ENCODE data around the gene PRKCA.

The PRKCA gene

DNA sequence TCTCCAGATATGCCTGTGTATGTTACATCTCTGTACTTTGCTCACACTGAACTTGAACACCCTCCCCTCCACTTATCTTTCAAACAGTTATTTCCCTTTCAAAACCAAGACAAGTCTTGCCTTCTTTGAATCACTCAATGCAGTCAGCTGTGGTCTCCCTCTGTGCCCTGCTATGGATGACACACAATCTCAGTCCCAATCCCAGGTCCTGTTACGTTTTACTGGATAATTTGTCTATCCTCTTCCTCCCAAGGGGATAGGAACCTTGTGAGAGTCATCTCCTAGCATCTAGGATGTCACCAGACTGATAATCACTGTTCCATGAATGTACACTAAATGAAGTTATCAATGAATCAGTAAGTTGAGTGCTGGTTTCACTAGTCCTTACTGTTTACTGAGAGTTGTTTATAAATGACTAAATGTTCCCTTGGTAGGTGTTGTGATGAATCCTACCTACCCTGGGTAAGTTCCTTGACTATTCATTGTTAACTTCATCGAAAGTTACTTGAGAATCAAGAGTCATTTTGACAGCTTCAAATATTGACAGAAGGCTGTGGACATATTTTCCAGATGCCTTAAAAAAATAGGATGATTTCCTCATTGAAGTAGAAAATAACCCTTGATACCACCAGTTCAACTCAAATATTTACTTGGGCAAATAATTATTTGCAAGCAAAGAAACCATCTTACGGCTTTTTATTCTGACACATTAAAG, 244.9 kb downstream of the PRKCA start:
- no peak for DNase-seq (ENCODE audit: low read depth)

DNA sequence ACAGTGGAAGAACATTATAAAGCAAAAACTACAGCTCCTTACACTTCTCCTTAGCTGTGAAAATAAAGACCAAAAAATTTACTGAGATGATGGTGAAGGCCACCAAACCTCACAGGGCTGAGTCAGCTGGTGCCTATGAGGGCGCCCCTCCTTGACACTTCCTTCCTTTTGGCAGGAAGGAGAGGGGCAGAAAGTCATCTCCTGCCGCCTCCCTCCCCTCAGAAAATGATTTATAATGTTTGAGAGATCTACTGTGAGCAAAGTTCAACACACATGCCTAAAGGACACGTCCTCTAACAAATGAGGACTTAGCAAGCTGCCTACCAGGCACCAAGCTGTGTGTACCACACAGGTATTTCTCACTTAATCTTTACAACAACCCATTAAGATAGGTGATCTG, 245.7 kb downstream of the PRKCA start:
- no peak for DNase-seq (ENCODE audit: low read depth)

DNA sequence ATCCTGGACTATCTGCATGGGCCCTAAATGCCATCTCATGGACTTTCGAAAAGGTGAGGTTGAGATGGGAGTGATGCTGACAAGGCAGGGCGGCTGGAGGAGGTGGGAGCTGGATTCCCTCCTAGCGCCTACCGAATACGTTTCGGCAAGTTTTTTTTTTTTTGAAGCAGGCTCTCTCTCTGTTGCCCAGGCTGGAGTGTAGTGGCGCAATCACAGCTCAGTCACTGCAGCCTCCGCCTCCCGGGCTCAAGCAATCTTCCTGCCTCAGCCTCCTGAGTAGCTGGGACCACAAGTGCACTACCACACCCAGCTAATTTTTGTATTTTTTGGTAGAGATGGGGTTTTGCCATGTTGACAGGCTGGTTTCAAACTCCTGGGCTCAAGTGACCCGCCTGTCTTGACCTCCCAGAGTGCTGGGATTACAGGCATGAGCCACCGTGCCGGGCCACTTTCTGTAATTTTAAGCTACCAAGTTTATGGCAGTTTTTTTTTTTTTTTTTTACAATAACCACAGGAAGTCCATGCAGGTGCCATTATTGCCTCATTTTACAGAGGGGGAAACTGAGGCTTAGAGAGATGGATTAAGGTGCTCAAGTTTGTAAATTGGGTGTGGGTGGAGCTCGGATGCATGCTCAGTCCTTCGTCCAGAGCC, 246.4 kb downstream of the PRKCA start:
- DNase-seq (ENCODE audit: low read depth), result no peak

DNA sequence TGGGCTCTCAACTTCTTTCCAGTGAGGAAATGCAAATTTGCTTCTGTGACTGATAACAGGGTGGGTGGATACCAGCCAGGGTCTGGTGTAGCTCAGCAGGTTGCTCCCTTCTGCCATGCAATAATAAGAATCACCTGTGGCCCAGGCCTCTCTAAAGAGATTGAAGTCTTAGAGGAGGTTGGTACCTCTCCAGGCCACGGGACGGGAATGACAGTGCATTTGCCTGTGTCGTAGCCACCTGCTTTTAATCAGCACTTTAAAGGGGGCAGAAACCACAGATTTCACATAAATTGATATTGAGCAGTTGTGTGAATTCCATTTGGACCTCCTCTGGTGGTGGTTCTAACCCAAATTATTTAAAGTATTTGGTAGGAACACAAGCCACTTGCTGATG, 246.9 kb downstream of the PRKCA start:
- no peak for DNase-seq (ENCODE audit: low read depth)

DNA sequence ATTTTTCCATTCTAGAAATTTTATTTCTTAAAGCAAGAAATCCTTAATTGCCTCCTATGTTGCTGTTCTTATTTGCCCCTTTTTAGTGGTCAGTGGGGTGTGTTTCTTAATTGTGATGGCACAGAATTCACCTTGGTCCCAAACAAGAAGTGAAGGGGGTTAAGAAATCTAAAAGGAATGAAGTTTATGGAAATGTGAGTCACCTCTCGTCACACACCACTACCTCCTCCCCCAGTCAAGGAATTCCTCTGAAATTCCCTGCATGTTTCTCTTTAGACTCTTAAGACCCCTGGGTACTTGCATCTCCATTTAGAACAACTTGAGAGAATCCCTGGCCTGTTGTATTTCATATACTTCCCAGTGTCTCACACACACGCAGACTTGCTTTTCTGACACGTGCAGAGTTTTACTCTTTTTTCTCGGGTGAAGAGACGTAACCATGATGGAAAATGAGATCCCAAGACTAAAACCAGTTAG, 247.4 kb downstream of the PRKCA start:
- peak; percentile 76 for DNase-seq (ENCODE audit: low read depth)

- no peak for DNase-seq (ENCODE audit: low read depth)
These were observed 249.4 kb downstream of the PRKCA start for GRCh38 chr17:66551839-66552238.

- DNase-seq (ENCODE audit: low read depth), result no peak
These were observed 250.0 kb downstream of the PRKCA start for GRCh38 chr17:66552371-66552770.

DNA sequence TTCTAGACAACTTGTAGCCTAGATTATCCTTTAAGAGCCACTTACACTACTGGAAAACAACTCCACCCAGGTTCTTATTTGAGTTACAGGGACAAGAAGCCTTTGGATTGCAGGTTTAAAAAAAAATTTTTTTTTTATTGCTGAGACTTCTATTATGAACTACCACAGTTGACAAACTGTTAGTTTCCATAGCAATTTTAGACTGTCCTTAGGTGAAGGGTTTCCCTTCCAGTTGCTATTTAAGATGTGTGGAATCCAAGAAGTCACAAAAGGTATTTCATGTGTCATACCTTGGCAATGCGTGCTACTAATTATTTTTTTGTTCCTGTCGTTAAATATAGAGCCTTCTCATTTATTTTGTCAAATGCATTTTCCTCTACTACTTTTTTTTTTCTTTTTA, 253.2 kb downstream of the PRKCA start:
- DNase-seq (ENCODE audit: low read depth), result no peak

- no peak for DNase-seq (ENCODE audit: low read depth)
These were observed 254.8 kb downstream of the PRKCA start for GRCh38 chr17:66557200-66557599.

DNA sequence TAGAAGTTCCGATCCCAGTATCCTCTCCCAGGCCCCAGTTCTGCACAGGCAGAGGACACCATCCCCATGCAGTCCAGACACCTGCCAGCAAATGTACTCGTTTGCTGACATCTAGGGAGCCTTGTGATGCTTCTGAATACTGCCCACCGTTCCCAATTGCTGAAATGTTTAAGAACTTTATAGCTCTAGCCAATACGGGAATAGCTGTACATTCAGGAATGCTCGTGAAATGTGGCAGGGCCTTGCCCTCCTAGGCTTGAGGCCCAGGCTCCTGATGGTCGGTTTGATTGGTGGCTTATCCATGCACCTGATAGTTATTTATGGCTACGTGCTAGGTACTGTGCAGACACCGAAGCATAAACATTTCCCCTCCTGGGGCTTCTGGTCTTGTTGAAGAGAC, 255.5 kb downstream of the PRKCA start:
- no peak for DNase-seq (ENCODE audit: low read depth)

DNA sequence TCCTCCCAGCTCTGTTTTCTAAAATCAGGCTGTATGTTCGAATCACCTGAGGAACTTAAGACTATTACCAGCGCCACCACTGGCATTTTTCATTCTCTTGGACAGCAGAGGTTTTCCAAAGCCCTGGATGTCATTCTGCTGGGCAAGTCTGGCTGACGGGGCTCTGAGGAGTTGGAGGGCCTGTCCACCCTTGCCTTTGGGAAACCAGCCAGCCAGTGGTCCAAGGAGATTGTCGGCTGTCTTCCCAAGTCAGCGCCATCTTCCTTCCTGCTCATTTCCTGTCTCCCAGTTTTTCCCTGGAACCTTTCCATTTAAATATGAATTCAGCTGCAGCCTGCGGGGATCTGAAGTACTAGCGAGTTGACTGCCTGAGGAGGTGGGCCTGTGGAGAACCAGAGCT, 258.3 kb downstream of the PRKCA start:
- DNase-seq (ENCODE audit: low read depth), result no peak

- DNase-seq (ENCODE audit: low read depth), result no peak
These were observed 259.7 kb downstream of the PRKCA start for GRCh38 chr17:66562119-66562518.

GRCh38 chr17:66564992-66565465, 262.6 kb downstream of the PRKCA start:
- DNase-seq (ENCODE audit: low read depth), result no peak

- peak; percentile 76 for DNase-seq (ENCODE audit: low read depth)
These were observed 265.1 kb downstream of the PRKCA start for GRCh38 chr17:66567234-66568170.

GRCh38 chr17:66569572-66569971, 267.2 kb downstream of the PRKCA start:
- no peak for DNase-seq (ENCODE audit: low read depth)

GRCh38 chr17:66570447-66571195, 268.2 kb downstream of the PRKCA start:
- DNase-seq (ENCODE audit: low read depth), result no peak

DNA sequence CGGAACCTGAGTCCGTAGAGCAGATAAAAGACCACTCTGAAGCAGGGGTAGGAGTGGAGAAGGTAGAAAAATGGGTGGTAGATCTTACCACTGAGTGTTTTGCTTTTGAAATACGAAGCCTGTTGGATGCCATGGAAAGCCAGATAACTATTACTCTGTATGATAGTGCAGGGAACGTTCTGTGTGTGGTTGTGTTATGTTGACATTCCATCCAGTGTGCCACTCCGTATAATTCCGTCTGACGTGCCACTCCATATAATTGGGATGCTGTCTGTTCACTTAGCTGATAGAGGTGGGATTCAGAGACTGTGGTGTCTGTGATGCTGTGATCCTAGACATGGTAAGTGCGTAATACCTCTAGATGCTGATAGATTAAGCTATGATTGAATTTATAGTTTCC, 269.3 kb downstream of the PRKCA start:
- DNase-seq (ENCODE audit: low read depth), result no peak

GRCh38 chr17:66573078-66573477, 270.7 kb downstream of the PRKCA start:
- no peak for DNase-seq (ENCODE audit: low read depth)

- DNase-seq (ENCODE audit: low read depth), result no peak
These were observed 271.7 kb downstream of the PRKCA start for GRCh38 chr17:66574123-66574522.

DNA sequence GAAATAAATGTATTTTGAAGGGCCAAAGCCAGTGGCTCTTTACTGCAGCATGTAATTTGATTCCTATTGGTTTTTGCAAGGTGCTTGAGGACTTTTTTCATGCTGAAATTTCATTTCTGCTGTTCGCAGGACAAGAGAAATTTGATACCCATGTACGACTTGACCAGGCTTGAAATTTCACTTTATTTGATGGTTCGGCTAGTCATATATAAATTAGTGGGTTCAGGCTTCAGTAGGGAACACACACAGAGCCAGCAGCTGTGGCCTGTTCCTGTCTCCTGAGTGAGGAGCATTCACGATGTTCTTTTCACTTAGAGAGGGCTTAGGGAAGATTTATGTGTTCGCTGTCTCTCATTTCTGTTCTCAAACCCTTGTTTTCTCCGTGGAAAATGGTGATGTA, 274.1 kb downstream of the PRKCA start:
- DNase-seq (ENCODE audit: low read depth), result no peak

- no peak for DNase-seq (ENCODE audit: low read depth)
These were observed 274.6 kb downstream of the PRKCA start for GRCh38 chr17:66577041-66577440.
